HG03097 (cell line): ENCODE data around the gene COL10A1.
A peak's percentile ranks its signal among the peaks of the same experiment; 100 is the strongest.
"Not testable (repeated sequence)": the region's sequence is repeated elsewhere in the genome, so short reads cannot be mapped to it uniquely, and the experiment has no call there.

Source experiments
- ATAC-seq: cut with Tn5 transposase; IDR thresholded peaks from one replicate; pipeline ENCODE4 v1.9.1; 2021; ENCODE audit not compliant: unreplicated experiment, low FRiP score

Gene COL10A1

GRCh38 chr6:116127771-116128493 lies 2.0 kb upstream of the COL10A1 start:
- ATAC-seq, result no peak

DNA sequence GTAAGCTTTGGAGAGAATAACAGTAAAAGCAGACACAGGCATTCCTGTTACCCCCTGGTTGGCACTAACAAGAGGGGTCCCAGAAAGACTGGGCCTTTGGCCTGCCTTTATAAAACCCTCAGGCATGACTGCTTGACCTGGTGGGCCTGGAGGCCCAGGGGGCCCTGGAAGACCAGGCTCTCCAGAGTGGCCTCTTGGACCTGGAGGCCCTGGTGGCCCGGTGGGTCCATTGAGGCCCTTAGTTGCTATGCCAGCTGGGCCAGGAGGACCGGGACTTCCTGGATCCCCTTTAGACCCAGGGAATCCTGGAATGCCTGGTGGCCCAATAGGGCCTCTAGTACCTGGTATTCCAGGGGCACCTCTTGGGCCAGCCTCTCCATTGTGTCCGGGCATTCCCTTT lies 5.5 kb downstream of the COL10A1 start:
- ATAC-seq, result no peak

DNA sequence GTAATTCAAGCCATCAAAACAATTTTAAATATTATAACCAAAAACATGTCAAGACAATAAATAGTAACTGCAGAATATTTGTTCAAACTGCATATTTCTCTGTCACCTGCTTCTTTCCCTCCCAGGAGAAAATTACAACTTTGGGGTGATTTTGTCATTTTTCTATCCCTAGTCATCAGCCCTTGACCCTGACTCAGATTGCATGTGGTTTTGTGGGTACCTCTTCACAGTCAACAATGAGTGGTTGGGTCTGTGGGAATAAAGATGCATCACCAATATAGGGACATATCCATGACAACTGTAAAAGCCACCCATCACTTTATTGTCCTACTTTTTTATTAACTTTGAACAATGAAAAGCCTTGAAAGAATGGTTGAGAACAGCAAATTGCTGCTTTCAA lies 7.3 kb downstream of the COL10A1 start:
- ATAC-seq, result no peak

- ATAC-seq, result no peak
Observed at GRCh38 chr6:116115781-116116180, 10.2 kb downstream of the COL10A1 start.

- ATAC-seq, result no peak
Observed at GRCh38 chr6:116113386-116113785, 12.5 kb downstream of the COL10A1 start.

GRCh38 chr6:116111552-116112528 lies 14.1 kb downstream of the COL10A1 start:
- peak; percentile 73 for ATAC-seq

GRCh38 chr6:116108836-116109235 lies 17.1 kb downstream of the COL10A1 start:
- ATAC-seq, result no peak

DNA sequence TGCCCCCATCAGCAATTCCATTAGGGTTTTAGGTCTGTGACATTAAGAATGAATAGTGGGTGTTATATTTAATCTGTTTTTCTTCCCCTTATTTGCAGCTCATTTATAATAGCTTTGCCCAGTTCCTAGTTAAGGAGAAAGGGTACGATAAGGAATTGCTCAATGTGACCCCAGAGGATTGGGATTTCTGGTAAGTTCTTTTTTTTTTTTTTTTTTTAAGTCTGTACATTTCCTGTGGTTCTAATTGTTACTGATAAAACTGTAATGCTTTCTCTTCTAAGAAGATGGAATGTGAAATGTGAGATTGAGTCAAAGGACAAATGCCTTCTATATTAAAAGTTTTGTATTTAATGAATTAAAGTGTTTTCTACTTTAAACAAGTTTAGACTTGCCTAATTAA lies 19.8 kb downstream of the COL10A1 start:
- ATAC-seq, result no peak

DNA sequence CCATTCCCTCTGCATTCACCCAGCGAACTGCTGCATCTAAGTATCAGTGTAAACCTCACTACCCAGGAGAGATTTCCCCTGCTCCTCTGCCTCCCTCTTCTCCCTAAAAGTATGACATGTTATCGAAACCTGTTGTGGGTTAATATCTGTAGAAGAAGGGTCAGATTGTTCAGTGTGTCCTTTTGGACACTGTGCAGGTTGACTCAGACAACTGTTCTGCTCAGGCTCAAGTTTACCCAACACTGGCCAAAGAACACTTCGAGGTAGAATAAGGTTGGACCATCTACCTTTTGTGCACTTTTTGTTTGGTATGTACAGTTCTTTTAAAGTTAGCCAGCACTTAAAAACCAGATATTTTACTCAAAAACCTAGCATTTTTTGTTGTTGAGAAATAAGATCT lies 20.7 kb downstream of the COL10A1 start:
- ATAC-seq, result no peak

DNA sequence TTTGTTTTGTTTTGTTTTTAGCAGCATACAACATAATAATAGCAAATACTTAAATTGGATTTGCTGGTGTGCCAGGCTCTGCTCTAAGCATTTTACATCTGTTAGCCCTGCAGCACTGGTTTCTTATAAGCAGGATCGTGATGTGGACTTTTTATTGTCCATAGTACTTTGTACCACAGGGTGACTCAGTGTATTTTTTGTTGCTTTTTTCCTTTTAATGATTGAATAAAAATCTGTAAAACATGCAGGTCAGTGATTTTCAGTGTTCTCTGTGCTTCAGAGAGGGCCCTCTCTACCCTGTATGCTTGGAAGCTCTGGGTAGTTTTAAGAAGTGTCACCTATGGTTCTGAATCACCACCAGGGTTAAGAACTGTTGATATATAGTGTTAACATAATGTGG lies 21.3 kb downstream of the COL10A1 start:
- no peak for ATAC-seq

DNA sequence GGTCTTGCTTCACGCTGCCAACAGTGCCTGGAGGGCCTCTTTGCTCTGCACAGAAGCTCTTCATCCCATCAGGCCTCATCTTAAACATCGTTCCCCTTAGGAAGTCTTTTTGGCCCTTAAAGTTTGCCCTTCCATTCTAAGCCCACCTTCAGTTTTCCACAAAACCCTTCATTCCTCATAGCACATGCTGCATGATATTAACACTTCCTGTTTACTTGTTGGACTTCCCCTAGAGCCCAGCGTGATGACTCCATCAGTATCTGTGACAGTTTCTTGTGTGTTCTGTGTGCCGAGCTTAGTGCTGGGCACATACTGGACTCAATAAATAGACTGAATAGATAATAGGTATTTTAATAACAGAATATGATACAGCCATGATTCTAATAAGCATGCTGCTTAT lies 23.1 kb downstream of the COL10A1 start:
- ATAC-seq, result no peak

DNA sequence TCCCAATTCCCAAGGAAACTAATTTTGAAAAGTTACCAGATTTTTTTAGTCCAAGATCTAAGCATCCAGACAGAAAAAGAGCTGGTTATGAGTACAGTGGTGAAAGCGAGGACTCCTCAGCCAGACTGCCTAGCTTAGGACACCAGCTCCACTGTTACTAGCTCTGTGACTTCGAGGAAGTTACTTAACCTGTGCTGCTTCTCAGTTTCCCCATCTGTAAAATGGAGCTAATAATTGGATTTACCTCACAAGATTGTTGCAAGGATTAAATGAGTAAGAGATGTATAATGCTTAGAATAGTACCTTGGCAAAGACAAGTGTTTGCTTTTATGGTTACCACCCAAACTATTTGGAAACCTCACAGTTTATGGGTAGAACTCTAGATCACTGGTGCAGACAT lies 24.1 kb downstream of the COL10A1 start:
- ATAC-seq, result no peak

GRCh38 chr6:116101302-116101718 lies 24.6 kb downstream of the COL10A1 start:
- peak; percentile 0 for ATAC-seq

- ATAC-seq, result peak; percentile 87
Observed at GRCh38 chr6:116100419-116101301, 25.3 kb downstream of the COL10A1 start, which contains the start of gene NT5DC1. NT5DC1 (plus strand) TSS chr6:116100853; CDS start chr6:116100931, 78 bp downstream.

DNA sequence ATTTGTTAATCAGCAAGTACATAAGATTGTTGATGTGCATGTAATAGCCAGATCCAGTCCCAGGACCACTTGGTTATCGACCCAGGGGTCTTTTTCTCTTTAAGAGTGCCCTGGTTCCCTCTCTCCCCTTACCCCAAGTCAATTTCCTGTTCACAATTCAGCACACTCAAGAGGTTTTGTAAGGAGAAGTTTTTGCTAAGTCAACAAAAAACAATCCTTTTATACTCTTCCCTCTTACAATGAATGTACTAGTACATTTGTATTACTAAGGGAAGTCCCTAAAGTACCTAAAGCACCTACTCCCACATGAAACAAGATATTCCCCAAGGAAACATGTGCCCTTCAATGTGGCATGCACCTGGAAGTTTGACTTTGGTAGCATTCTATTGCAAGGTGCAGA lies 26.9 kb downstream of the COL10A1 start:
- ATAC-seq, result no peak

DNA sequence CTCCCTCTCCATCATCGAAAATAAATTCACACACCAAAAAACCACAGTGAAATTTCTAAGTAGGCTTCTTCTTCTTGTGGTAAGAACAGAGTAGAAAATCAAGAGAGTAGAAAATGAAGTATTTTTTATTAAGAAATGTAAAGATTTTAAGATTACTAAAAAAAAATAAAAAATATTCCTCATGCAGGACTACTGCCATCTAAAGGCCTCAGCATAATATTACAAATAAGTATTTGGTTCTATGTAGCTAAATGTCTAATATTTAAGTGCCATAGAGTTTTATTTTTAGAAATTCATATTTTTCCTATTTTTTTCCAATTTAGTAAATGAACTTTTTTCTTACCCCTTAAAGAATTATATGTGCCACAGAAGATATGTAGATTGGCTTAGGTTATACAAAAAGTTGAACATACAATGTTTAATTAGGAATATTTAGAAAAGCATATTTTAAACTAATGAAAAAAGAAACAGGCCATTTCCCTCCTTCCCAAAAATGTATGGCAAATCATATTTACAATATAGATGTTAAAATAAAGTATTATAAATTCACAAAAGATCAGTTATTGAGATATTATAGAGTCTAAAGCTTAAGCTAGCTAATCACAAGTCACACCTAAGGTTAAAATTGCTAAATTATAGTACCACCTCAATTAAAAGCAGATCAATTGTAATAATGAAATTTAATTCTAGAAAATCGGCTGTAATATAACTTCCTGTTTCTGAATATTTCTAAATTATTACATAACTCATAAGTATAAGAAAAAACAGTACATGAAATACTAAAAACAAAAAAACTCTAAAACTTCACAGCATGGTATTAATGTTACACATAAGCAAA lies 28.7 kb downstream of the COL10A1 start:
- no peak for ATAC-seq

GRCh38 chr6:116096048-116096759 lies 29.7 kb downstream of the COL10A1 start:
- ATAC-seq, result not testable (repeated sequence)

DNA sequence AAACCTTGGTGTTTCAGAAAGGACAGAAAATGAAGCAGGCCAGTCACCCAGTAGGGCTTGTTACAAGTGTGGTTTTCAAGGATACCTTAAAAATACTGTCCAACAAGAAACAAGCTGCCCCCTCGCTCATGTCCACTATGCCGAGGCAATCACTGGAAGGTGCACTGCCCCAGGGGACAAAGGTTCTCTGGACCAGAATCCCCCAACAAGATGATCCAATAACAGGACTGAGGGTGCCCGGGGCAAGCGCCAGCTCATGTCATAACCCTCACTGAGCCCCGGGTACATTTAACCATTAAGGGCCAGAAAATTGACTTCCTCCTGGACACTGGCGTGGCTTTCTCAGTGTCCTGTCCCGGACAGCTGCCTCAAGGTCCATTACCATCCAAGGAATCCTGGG lies 31.9 kb downstream of the COL10A1 start:
- no peak for ATAC-seq

DNA sequence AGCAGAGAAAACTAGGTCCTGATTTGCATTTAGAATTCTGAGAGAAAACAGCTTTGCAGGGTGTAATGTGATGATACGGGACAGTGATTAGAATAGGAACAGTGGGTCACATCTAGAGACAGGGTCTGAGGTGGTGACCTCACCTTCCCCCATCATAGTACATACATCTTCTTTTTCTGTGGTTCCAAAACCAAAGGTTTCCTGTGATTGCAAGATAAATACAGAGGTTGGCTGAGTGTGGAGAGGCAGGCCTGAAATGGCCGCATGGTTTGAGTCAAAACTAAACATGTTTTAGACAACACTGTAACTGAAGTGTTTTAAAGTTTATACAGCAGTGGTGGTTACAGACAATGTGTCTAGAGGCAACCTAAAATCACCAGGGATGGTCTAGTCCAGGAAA lies 35.7 kb downstream of the COL10A1 start:
- ATAC-seq, result peak; percentile 79
